Stomach (tissue), 9 donors: Measurements from ENCODE around the gene C9orf72. TPM values are rescaled to one million over a fixed set of nuclear protein-coding genes. Genes with fewer than 3 reads are reported as not detected.

Experiments used
- DNase-seq, 2 donors: peaks; one replicate each; pipeline versions ENCODE4 v3.0.0 to v3.0.0-alpha.2; 2013 to 2019
- H3K27ac ChIP-seq, 5 donors: fragments of 200-600 bp in 4 of 5; sonication (generic) in 4 of 5; one replicate each; pipeline ENCODE4 v1.5.1; 2013 to 2019; ENCODE audit warnings: mild to moderate bottlenecking in 1 of 5, moderate library complexity in 1 of 5
- H3K27me3 ChIP-seq, 3 donors: fragments of 200-600 bp; sonication (generic); one replicate each; pipeline ENCODE4 v1.5.1; 2017 to 2019; ENCODE audit warnings: mixed run types in 1 of 3
- H3K36me3 ChIP-seq, 4 donors: fragments of 200-600 bp; sonication (generic); 1 replicate in 3 of 4; 2 replicates in 1 of 4; pipeline ENCODE4 v1.5.1; 2016 to 2019
- H3K4me1 ChIP-seq, 4 donors: fragments of 200-600 bp; sonication (generic); one replicate each; pipeline ENCODE4 v1.5.1; 2016 to 2019
- H3K4me3 ChIP-seq, 4 donors: fragments of 200-600 bp; sonication (generic) in 3 of 4; one replicate each; pipeline ENCODE4 v1.5.1; 2016 to 2019; ENCODE audit warnings: mild to moderate bottlenecking in 1 of 4
- H3K9me3 ChIP-seq, 4 donors: fragments of 200-600 bp; sonication (generic); one replicate each; pipeline ENCODE4 v1.5.1; 2016 to 2019
- CTCF ChIP-seq, 7 experiments: fragments of 450-650 bp in 4 of 7; fragments of 200-600 bp in 3 of 7; sonication (generic) in 3 of 7; IDR thresholded peaks; one replicate each; pipeline ENCODE4 v1.5.1; 2016 to 2019; ENCODE audit warnings: antibody characterized with exemption in 7 of 7, control low read depth in 2 of 7, mild to moderate bottlenecking in 1 of 7
- EP300 ChIP-seq: sonication (generic); formaldehyde crosslinking; IDR thresholded peaks from one replicate; pipeline ENCODE4 v1.6.1; 2017; ENCODE audit warnings: antibody characterized with exemption
- POLR2A ChIP-seq, 4 donors: fragments of 450-650 bp; IDR thresholded peaks; one replicate each; pipeline ENCODE4 v1.6.1; 2016; ENCODE audit warnings: antibody characterized with exemption in 4 of 4, control low read depth in 2 of 4, mild to moderate bottlenecking in 1 of 4, moderate library complexity in 1 of 4
- POLR2AphosphoS5 ChIP-seq, 3 donors: sonication (generic); formaldehyde crosslinking; IDR thresholded peaks; one replicate each; pipeline ENCODE4 v1.6.1; 2016; ENCODE audit warnings: antibody characterized with exemption in 3 of 3
- WGBS, 5 donors: extraction: QIAGEN DNeasy Blood & Tissue Kit in 3 of 5; methylation state at CpG; one replicate each; pipeline versions ENCODE4 v1.1.5 to v1.1.7; 2013 to 2018; 5-methylcytosine and 5-hydroxymethylcytosine counted together
- intact Hi-C: fragments of 100-400 bp; cut with DNase I; formaldehyde crosslinking; loops from one replicate; pipeline ENCODE4 v1.15.1; 2023; ENCODE audit warnings: low total_unique reads
- polyA plus RNA-seq, 3 donors: library from polyadenylated mRNA; stranded (reverse); fragments of 200-250 nt; gene quantifications; one replicate each; pipeline ENCODE4 v1.2.3, GENCODE V29; 2013
- total RNA-seq, 5 donors: library from RNA; depleted of rRNA; stranded (reverse); fragments of >200 nt; gene quantifications; one replicate each; pipeline versions ENCODE4 v1.1.0 to v1.2.3, GENCODE V29; 2014 to 2016
- donor health status: healthy with polysubstance abuse.
- donor health status: Bipolar disorder and iron deficiency.
- donor health status: healthy.

C9orf72 gene
- total and polyA plus RNA-seq, 8 donors = 2.6 to 69.9 (median 9.1) TPM

- Histone ChIP-seq H3K4me1 (peaks cover 0 to 13% (median 0%) of the 10 kb centered on the region in 4 donors), H3K27ac (no peak overlapping the region), H3K9me3 (no peaks in the 10 kb centered on the region), H3K27me3 (no peaks in the 10 kb centered on the region), H3K36me3 (no peaks in the 10 kb centered on the region), H3K4me3 (no peak overlapping the region)
- peak; percentile 36 to 75 for DNase-seq
- intact Hi-C loops = no loop called here
- WGBS, 5 donors = 72 to 91% (median 79%) methylated on average over 2 of the region's 2 CpGs
- TF ChIP-seq CTCF (IDR thresholded peaks at IDR 0.05) (no peak), EP300 (no peak), POLR2A (IDR thresholded peaks at IDR 0.05) (no peak), POLR2AphosphoS5 (IDR thresholded peaks at IDR 0.05) (no peak)
Measured at GRCh38 chr9:27514551-27514950, 58.7 kb downstream of the C9orf72 start.

GRCh38 chr9:27511771-27512170 lies 61.5 kb downstream of the C9orf72 start:
- peaks cover 0 to 13% (median 0%) of the 10 kb centered on the region in 4 donors for H3K4me1 ChIP-seq
- no peak for DNase-seq
- H3K36me3 ChIP-seq = peaks cover 0 to 5% (median 0%) of the 10 kb centered on the region in 4 donors
- intact Hi-C loops = no loop called here
- TF ChIP-seq POLR2AphosphoS5 (IDR thresholded peaks at IDR 0.05) = no peak
- TF ChIP-seq CTCF (IDR thresholded peaks at IDR 0.05) = no peak
- no peak for TF ChIP-seq EP300
- no peak for TF ChIP-seq POLR2A (IDR thresholded peaks at IDR 0.05)
- no peak overlapping the region for H3K27ac ChIP-seq
- H3K27me3 ChIP-seq = no peaks in the 10 kb centered on the region
- no peak overlapping the region for H3K4me3 ChIP-seq
- WGBS, 5 donors = 90 to 100% (median 95%) methylated on average over 2 of the region's 2 CpGs
- no peaks in the 10 kb centered on the region for H3K9me3 ChIP-seq

GRCh38 chr9:27510780-27511179 lies 62.5 kb downstream of the C9orf72 start:
- 42 to 70% (median 53%) methylated on average over 2 of the region's 2 CpGs for WGBS, 5 donors
- DNase-seq = no peak
- intact Hi-C loops = no loop called here

GRCh38 chr9:27506981-27507380 lies 66.3 kb downstream of the C9orf72 start:
- intact Hi-C loops = no loop called here
- Histone ChIP-seq H3K9me3 (no peaks in the 10 kb centered on the region), H3K4me3 (no peak overlapping the region), H3K36me3 (peaks cover 0 to 5% (median 0%) of the 10 kb centered on the region in 4 donors), H3K4me1 (no peaks in the 10 kb centered on the region), H3K27me3 (no peaks in the 10 kb centered on the region), H3K27ac (no peak overlapping the region)
- no peak for DNase-seq
- WGBS, 5 donors = 48 to 76% (median 65%) methylated on average over 2 of the region's 2 CpGs
- TF ChIP-seq CTCF (IDR thresholded peaks at IDR 0.05) = no peak
- TF ChIP-seq POLR2A (IDR thresholded peaks at IDR 0.05) = no peak
- no peak for TF ChIP-seq POLR2AphosphoS5 (IDR thresholded peaks at IDR 0.05)
- TF ChIP-seq EP300 = no peak

More at GRCh38 chr9:27510780-27511179, 62.5 kb downstream of the C9orf72 start:
- H3K36me3 ChIP-seq = peaks cover 0 to 5% (median 0%) of the 10 kb centered on the region in 4 donors
- TF ChIP-seq EP300 (no peak), POLR2A (IDR thresholded peaks at IDR 0.05) (no peak), CTCF (IDR thresholded peaks at IDR 0.05) (no peak), POLR2AphosphoS5 (IDR thresholded peaks at IDR 0.05) (no peak)
- no peak overlapping the region for H3K4me3 ChIP-seq
- H3K27me3 ChIP-seq = no peaks in the 10 kb centered on the region
- no peak overlapping the region for H3K27ac ChIP-seq
- H3K4me1 ChIP-seq = peaks cover 0 to 13% (median 0%) of the 10 kb centered on the region in 4 donors
- H3K9me3 ChIP-seq = no peaks in the 10 kb centered on the region
